GM23338 (cell line): ENCODE results near the gene FER.

Experiments used
- EZH2 ChIP-seq: fragments of 200-600 bp; sonication (generic); IDR thresholded peaks from one replicate; pipeline ENCODE4 v1.8.0; 2017; ENCODE audit warnings: antibody characterized with exemption, mild to moderate bottlenecking, low read depth; ENCODE audit not compliant: unreplicated experiment
- EZH2phosphoT487 ChIP-seq: fragments of 200-600 bp; sonication (generic); IDR thresholded peaks from one replicate; pipeline ENCODE4 v1.8.1; 2018; ENCODE audit warnings: antibody characterized with exemption; ENCODE audit not compliant: unreplicated experiment
- POLR2AphosphoS5 ChIP-seq: IDR thresholded peaks from 2 replicates; pipeline ENCODE4 v1.6.1; 2016; ENCODE audit warnings: antibody characterized with exemption, low read depth
- ZNF114 ChIP-seq: fragments of 250-450 bp; sonication (Bioruptor Pico); IDR thresholded peaks from 2 replicates; pipeline ENCODE4 v1.5.0; 2020; ENCODE audit warnings: mild to moderate bottlenecking, moderate library complexity
- ZNF331 ChIP-seq: fragments of 250-450 bp; sonication (Bioruptor Pico); IDR thresholded peaks from 2 replicates; pipeline ENCODE4 v1.5.0; 2020; ENCODE audit warnings: low read depth, mild to moderate bottlenecking, moderate library complexity
- TF ChIP-seq, protein P1 (sequence below), 2 experiments: fragments of 200-600 bp in 1 of 2; sonication (generic) in 1 of 2; conservative IDR thresholded peaks; 2 replicates each; pipeline versions ENCODE4 v1.5.1 to v1.6.1; 2016 to 2017; ENCODE audit warnings: antibody characterized with exemption in 2 of 2, low read depth in 2 of 2, mild to moderate bottlenecking in 2 of 2, moderate library complexity in 1 of 2
- TF ChIP-seq, protein P2 (sequence below): IDR thresholded peaks from one replicate; pipeline ENCODE4 v1.6.1; 2018; ENCODE audit warnings: antibody characterized with exemption; ENCODE audit not compliant: unreplicated experiment
- TF ChIP-seq, protein P3 (sequence below): IDR thresholded peaks from 2 replicates; pipeline ENCODE4 v1.6.1; 2016; ENCODE audit warnings: antibody characterized with exemption

DNA sequence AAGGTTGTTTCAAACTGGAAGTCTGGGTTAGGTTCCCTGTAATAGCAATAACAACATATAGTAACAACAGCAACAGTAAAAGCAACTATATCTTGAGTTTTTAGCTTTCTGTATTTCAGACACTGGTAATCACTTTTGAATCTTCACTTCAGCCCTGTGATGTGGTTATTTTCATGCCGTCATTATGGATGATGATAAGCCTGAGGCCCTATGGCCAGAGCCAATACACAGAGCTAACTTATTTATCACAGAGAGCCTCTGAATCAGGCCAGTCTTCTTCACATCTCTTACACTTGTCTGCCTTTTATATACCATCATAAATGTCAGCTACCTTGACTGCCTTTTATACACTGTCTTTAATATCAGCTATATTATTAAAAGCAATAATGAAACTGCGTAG lies 329.0 kb downstream of the FER start:
- TF ChIP-seq, protein P1, sequence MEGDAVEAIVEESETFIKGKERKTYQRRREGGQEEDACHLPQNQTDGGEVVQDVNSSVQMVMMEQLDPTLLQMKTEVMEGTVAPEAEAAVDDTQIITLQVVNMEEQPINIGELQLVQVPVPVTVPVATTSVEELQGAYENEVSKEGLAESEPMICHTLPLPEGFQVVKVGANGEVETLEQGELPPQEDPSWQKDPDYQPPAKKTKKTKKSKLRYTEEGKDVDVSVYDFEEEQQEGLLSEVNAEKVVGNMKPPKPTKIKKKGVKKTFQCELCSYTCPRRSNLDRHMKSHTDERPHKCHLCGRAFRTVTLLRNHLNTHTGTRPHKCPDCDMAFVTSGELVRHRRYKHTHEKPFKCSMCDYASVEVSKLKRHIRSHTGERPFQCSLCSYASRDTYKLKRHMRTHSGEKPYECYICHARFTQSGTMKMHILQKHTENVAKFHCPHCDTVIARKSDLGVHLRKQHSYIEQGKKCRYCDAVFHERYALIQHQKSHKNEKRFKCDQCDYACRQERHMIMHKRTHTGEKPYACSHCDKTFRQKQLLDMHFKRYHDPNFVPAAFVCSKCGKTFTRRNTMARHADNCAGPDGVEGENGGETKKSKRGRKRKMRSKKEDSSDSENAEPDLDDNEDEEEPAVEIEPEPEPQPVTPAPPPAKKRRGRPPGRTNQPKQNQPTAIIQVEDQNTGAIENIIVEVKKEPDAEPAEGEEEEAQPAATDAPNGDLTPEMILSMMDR (conservative IDR thresholded peaks at IDR 0.05; ENCODE audit: low read depth in 2 of 2), result no peak
- TF ChIP-seq POLR2AphosphoS5 (no peak), EZH2 (no peak), EZH2phosphoT487 (no peak), ZNF331 (no peak), ZNF114 (CRISPR knock-in tag) (no peak)
- TF ChIP-seq, protein P2, sequence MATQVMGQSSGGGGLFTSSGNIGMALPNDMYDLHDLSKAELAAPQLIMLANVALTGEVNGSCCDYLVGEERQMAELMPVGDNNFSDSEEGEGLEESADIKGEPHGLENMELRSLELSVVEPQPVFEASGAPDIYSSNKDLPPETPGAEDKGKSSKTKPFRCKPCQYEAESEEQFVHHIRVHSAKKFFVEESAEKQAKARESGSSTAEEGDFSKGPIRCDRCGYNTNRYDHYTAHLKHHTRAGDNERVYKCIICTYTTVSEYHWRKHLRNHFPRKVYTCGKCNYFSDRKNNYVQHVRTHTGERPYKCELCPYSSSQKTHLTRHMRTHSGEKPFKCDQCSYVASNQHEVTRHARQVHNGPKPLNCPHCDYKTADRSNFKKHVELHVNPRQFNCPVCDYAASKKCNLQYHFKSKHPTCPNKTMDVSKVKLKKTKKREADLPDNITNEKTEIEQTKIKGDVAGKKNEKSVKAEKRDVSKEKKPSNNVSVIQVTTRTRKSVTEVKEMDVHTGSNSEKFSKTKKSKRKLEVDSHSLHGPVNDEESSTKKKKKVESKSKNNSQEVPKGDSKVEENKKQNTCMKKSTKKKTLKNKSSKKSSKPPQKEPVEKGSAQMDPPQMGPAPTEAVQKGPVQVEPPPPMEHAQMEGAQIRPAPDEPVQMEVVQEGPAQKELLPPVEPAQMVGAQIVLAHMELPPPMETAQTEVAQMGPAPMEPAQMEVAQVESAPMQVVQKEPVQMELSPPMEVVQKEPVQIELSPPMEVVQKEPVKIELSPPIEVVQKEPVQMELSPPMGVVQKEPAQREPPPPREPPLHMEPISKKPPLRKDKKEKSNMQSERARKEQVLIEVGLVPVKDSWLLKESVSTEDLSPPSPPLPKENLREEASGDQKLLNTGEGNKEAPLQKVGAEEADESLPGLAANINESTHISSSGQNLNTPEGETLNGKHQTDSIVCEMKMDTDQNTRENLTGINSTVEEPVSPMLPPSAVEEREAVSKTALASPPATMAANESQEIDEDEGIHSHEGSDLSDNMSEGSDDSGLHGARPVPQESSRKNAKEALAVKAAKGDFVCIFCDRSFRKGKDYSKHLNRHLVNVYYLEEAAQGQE, result no peak
- TF ChIP-seq, protein P3, sequence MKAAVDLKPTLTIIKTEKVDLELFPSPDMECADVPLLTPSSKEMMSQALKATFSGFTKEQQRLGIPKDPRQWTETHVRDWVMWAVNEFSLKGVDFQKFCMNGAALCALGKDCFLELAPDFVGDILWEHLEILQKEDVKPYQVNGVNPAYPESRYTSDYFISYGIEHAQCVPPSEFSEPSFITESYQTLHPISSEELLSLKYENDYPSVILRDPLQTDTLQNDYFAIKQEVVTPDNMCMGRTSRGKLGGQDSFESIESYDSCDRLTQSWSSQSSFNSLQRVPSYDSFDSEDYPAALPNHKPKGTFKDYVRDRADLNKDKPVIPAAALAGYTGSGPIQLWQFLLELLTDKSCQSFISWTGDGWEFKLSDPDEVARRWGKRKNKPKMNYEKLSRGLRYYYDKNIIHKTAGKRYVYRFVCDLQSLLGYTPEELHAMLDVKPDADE, result no peak
